Right atrium auricular region (tissue), 2 donors: ENCODE results near the gene RTN4RL1. TPM values are rescaled to one million over a fixed set of nuclear protein-coding genes. Genes with fewer than 3 reads are reported as not detected.
A peak's percentile ranks its signal among the peaks of the same experiment; 100 is the strongest.

Source experiments
- DNase-seq: peaks from one replicate; pipeline ENCODE4 v3.0.0-alpha.2; 2019; ENCODE audit warnings: low spot score
- H3K27ac ChIP-seq, 2 donors: fragments of 200-600 bp; sonication (generic); 1 replicate in 1 of 2; 2 replicates in 1 of 2; pipeline ENCODE4 v1.5.1; 2016 to 2019
- H3K27me3 ChIP-seq, 2 donors: fragments of 200-600 bp; sonication (generic); one replicate each; pipeline versions ENCODE4 v1.5.1 to v1.6.0; 2017 to 2019
- H3K36me3 ChIP-seq: fragments of 200-600 bp; sonication (generic); one replicate; pipeline ENCODE4 v1.5.1; 2016
- H3K4me1 ChIP-seq, 2 donors: fragments of 200-600 bp; sonication (generic); one replicate each; pipeline versions ENCODE4 v1.5.1 to v1.6.0; 2017 to 2019
- H3K4me3 ChIP-seq, 2 donors: fragments of 200-600 bp; sonication (generic); 1 replicate in 1 of 2; 2 replicates in 1 of 2; pipeline ENCODE4 v1.5.1; 2017 to 2019; ENCODE audit warnings: mild to moderate bottlenecking in 1 of 2, moderate library complexity in 1 of 2
- H3K9me3 ChIP-seq, 2 donors: fragments of 200-600 bp; sonication (generic); one replicate each; pipeline ENCODE4 v1.5.1; 2019
- total RNA-seq, 2 donors: library from RNA; depleted of rRNA; stranded (reverse); fragments of >200 nt; gene quantifications; one replicate each; pipeline ENCODE4 v1.1.0, GENCODE V29; 2016
- TF ChIP-seq, protein P1 (sequence below), 2 donors: fragments of 200-600 bp; sonication (generic); IDR thresholded peaks; one replicate each; pipeline ENCODE4 v1.5.1; 2019; ENCODE audit warnings: antibody characterized with exemption in 2 of 2

Gene RTN4RL1
- total RNA-seq, 2 donors from 2014 or later: 1.8 to 5.0 TPM

GRCh38 chr17:1937461-1937860, 87.7 kb downstream of the RTN4RL1 start:
- no peak overlapping the region for H3K27ac ChIP-seq
- H3K4me1 ChIP-seq: peaks cover 0 to 15% of the 10 kb centered on the region in 2 donors
- no peak for DNase-seq
- H3K27me3 ChIP-seq: no peaks in the 10 kb centered on the region
- H3K9me3 ChIP-seq: no peaks in the 10 kb centered on the region
- H3K36me3 ChIP-seq: no peaks in the 10 kb centered on the region
- no peak overlapping the region for H3K4me3 ChIP-seq
- TF ChIP-seq, protein P1, sequence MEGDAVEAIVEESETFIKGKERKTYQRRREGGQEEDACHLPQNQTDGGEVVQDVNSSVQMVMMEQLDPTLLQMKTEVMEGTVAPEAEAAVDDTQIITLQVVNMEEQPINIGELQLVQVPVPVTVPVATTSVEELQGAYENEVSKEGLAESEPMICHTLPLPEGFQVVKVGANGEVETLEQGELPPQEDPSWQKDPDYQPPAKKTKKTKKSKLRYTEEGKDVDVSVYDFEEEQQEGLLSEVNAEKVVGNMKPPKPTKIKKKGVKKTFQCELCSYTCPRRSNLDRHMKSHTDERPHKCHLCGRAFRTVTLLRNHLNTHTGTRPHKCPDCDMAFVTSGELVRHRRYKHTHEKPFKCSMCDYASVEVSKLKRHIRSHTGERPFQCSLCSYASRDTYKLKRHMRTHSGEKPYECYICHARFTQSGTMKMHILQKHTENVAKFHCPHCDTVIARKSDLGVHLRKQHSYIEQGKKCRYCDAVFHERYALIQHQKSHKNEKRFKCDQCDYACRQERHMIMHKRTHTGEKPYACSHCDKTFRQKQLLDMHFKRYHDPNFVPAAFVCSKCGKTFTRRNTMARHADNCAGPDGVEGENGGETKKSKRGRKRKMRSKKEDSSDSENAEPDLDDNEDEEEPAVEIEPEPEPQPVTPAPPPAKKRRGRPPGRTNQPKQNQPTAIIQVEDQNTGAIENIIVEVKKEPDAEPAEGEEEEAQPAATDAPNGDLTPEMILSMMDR (IDR thresholded peaks at IDR 0.05): no peak

DNA sequence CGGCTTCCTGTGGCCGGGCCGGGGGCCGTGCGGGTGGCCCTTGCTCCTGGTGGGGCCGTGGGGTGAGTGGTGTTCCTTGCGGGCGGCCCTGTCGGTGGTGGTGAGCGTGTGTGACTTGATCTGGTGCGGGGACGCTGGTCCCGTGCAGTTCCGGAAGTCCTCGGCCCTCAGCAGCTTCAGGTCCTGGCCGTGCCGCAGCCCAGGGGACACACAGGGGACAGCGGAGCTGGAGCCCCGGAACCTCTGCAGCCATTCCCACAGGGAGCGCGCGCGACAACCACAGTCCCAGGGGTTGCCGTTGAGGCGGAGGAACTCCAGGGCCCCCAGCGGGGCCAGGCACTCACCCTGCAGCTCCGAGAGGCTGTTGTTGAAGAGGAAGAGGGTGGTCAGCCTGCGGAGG, 88.4 kb downstream of the RTN4RL1 start:
- no peak for DNase-seq
- no peak overlapping the region for H3K4me3 ChIP-seq
- no peaks in the 10 kb centered on the region for H3K36me3 ChIP-seq
- H3K4me1 ChIP-seq: peaks cover 0 to 22% of the 10 kb centered on the region in 2 donors
- H3K27me3 ChIP-seq: no peaks in the 10 kb centered on the region
- H3K9me3 ChIP-seq: no peaks in the 10 kb centered on the region
- TF ChIP-seq, protein P1 (IDR thresholded peaks at IDR 0.05): no peak
- H3K27ac ChIP-seq: no peak overlapping the region

DNA sequence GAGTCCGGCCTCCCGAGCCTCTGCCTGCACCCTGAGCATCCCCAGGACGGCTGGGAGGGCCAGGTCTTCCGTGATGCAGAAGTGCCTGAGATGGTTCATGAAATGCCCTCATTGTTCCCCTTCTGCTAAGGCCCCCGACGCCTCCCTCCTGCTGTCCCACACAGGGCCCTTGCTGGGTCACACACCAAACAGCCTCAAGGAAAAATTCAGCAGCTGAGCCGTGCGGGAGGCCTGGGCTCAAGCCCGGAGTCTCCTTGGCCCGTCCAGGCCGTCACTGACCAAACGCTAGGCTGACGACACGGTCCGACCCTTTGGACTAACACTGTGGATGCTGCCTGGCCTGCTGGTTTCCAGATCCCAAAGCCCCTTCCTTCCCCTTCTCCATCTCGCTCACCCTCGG, 90.2 kb downstream of the RTN4RL1 start:
- Histone ChIP-seq H3K27ac (no peak overlapping the region), H3K4me1 (peaks cover 0 to 23% of the 10 kb centered on the region in 2 donors), H3K9me3 (no peaks in the 10 kb centered on the region), H3K27me3 (no peaks in the 10 kb centered on the region), H3K36me3 (no peaks in the 10 kb centered on the region), H3K4me3 (no peak overlapping the region)
- TF ChIP-seq, protein P1 (IDR thresholded peaks at IDR 0.05): no peak
- DNase-seq: no peak

DNA sequence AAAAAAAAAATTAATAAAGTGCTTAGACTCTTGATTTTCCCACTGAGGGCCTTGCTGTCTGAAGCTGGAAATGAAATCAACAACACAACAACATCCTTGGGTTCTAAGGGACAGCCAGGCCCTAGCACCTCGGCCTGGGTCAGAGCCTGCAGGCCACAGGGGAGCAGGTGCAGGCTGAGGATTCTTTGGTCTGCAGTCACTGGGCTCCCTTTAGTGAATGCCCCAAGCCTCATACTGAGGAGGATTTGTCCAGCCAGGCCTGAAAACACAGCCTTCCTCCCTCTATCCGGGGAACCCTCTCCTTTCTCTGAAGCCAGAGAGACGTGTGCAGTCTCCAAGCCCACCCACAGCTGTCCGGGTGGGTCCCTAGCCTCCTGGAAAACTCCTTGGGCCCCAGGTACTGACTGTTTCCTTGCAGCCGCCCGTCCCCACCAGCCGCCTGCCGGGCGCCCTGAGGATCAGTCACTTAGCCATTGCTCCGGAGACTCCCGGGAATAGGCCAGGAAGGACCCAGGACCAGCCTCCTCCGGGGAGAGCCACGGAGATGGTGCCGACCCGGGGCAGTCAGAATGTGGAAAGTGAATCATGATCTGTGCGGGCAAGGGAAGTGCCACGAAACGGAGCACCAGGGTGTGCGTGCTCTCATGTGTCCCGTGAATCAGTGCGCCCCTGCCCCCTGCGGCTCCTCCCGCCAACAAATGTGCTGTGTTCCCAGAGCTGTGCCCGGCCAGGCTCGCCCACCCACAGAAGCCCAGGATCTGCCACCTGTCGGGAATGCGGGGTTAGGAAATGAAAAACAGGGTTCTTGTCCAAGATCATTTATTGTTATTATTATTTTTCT, 91.0 kb downstream of the RTN4RL1 start:
- H3K36me3 ChIP-seq: no peaks in the 10 kb centered on the region
- H3K4me1 ChIP-seq: peaks cover 0 to 25% of the 10 kb centered on the region in 2 donors
- H3K27me3 ChIP-seq: no peaks in the 10 kb centered on the region
- TF ChIP-seq, protein P1 (IDR thresholded peaks at IDR 0.05): no peak
- H3K9me3 ChIP-seq: no peaks in the 10 kb centered on the region
- no peak overlapping the region for H3K4me3 ChIP-seq
- DNase-seq: no peak
- H3K27ac ChIP-seq: no peak overlapping the region

DNA sequence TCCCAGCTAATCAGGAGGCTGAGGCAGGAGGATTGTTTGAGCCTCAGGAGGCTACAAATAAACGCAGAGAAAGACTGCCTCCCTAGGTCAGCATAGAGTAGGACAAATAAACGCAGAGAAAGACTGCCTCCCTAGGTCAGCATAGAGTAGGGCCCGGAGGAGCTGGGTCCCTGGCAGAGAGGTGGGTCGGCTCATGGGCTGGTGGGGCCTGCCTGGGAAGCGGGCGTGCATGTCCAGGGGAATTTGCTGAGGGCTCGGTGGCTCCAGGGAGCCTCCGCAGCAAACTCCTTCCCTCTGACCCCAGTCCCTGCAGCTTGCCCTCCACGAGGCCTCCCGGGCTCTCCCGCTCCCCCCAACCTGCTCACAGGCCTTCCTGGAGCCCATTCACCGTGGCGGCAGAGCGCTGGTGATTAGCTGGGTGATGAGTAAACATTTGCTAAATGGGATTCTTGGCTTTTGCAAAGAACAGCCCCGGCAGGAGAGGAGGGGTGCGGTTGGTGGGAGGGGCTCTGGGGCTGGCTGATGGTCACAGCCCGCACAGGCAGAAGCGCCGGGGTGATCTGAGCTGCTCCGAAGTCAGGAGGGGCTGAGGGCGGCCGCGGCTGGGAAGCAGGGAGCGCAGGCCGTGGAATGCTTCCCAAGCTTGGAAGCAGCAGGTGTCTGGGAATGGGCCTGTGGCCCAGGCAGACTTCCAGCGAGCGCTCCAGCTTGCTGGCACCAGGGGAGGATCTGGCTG, 93.1 kb downstream of the RTN4RL1 start:
- H3K4me1 ChIP-seq: peaks cover 0 to 30% of the 10 kb centered on the region in 2 donors
- H3K27me3 ChIP-seq: no peaks in the 10 kb centered on the region
- DNase-seq: no peak
- H3K9me3 ChIP-seq: no peaks in the 10 kb centered on the region
- no peaks in the 10 kb centered on the region for H3K36me3 ChIP-seq
- no peak overlapping the region for H3K4me3 ChIP-seq
- TF ChIP-seq, protein P1 (IDR thresholded peaks at IDR 0.05): no peak
- peak overlapping the region; percentile 69 to 70 for H3K27ac ChIP-seq
